Thoracic aorta (tissue), 2 donors: Measurements from ENCODE around the gene APOL1. TPM values are rescaled to one million over a fixed set of nuclear protein-coding genes. Genes with fewer than 3 reads are reported as not detected.
"Not testable (repeated sequence)": the region's sequence is repeated elsewhere in the genome, so short reads cannot be mapped to it uniquely, and the experiment has no call there.

Experiments used
- ATAC-seq: fragments of 150-250 bp; one replicate; pipeline ENCODE4 v1.8.0; 2017; ENCODE audit warnings: low read depth; ENCODE audit not compliant: insufficient number of reproducible peaks, low FRiP score
- DNase-seq: peaks from one replicate; pipeline ENCODE4 v3.0.0-alpha.2; 2020; ENCODE audit warnings: low spot score
- H3K27ac ChIP-seq, 2 donors: fragments of 200-600 bp; sonication (generic); 1 replicate in 1 of 2; 2 replicates in 1 of 2; pipeline ENCODE4 v1.5.1; 2016; ENCODE audit warnings: mild to moderate bottlenecking in 2 of 2, moderate library complexity in 2 of 2
- H3K27me3 ChIP-seq: fragments of 200-600 bp; sonication (generic); replicated peaks from 2 replicates; pipeline ENCODE4 v1.6.0; 2016; ENCODE audit warnings: mild to moderate bottlenecking; ENCODE audit not compliant: insufficient read depth
- H3K36me3 ChIP-seq: fragments of 200-600 bp; sonication (generic); one replicate; pipeline ENCODE4 v1.5.1; 2016
- H3K4me1 ChIP-seq, 2 donors: fragments of 200-600 bp; sonication (generic); 1 replicate in 1 of 2; 2 replicates in 1 of 2; pipeline versions ENCODE4 v1.5.1 to v1.6.0; 2016; ENCODE audit warnings: low read depth in 2 of 2, mild to moderate bottlenecking in 1 of 2; ENCODE audit not compliant: control insufficient read depth in 1 of 2
- H3K4me3 ChIP-seq: fragments of 200-600 bp; sonication (generic); 2 replicates; pipeline ENCODE4 v1.5.1; 2016; ENCODE audit warnings: mild to moderate bottlenecking
- H3K9me3 ChIP-seq: fragments of 200-600 bp; sonication (generic); 2 replicates; pipeline ENCODE4 v1.5.1; 2016
- total RNA-seq, 2 donors: library from RNA; depleted of rRNA; stranded (reverse); fragments of >200 nt; gene quantifications; one replicate each; pipeline versions ENCODE4 v1.1.0 to v1.2.3, GENCODE V29; 2016
- TF ChIP-seq, protein P1 (sequence below): fragments of 200-600 bp; sonication (generic); IDR thresholded peaks from one replicate; pipeline ENCODE4 v1.5.1; 2019; ENCODE audit warnings: antibody characterized with exemption

The APOL1 gene
- total RNA-seq, 2 donors from 2014 or later: 40.1 to 47.3 TPM

DNA sequence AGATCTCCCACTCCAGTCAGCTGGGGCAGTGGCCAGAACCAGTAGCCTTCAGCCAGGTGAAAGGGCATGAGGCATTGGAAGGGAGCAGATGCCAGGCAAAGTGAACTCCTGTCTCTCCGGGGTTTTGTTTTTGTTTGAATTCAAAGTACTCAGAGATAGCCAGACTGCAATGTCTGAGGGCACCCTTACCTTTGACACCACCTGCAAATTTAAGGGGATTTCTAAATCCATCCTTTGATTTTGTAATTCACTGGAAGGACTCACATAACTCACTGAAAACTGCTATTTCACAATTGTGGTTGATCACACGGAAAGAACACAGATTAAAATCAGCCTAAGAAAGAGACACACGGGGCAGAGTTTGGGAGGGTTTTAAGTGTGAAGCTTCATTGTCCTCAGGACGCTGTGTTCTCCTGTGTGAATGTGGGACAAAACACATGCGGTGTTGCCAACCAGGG is 10.3 kb downstream of the APOL1 start:
- not testable (repeated sequence) for H3K4me3 ChIP-seq, H3K9me3 ChIP-seq, H3K27me3 ChIP-seq, DNase-seq, H3K36me3 ChIP-seq, ATAC-seq, H3K27ac ChIP-seq, H3K4me1 ChIP-seq

DNA sequence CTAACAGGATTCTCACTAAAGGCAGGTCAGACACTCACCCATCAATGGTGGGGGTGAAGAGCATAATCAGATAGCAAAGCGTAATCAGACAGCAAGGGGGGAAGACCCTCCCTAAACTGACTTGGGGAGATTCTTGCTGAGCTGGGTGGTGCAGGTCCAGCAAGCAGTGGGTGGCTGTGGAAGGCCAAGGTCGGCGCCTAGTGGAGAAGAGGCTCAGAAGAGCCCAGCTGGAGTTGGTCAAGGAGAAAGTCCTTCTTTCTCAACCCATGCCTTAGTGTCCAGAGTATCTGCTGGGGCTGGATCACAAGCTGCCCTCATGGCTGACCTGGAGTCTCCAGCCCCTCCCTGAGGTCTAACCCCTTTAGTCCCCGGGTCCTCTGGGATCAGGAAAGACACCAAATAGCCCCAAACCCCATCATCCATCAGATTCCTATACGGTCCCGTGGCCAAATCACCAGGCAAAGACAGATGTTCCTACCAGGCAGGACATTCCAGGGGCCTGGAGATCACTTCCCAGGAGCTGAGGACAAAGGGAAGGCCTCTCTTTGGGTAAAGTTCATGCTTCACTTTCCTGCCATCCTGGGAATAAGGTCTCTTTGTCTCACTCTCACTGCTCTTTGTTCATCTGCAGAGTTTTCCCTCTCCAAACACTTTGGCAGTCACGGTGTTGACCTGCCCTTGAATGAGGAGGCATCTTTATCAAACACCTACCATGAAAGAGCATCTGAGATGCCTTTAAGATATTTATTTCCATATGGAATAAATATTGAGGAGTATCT is 11.1 kb downstream of the APOL1 start:
- not testable (repeated sequence) for H3K4me1 ChIP-seq, H3K4me3 ChIP-seq, ATAC-seq, H3K9me3 ChIP-seq, DNase-seq, H3K27me3 ChIP-seq, H3K27ac ChIP-seq, H3K36me3 ChIP-seq

DNA sequence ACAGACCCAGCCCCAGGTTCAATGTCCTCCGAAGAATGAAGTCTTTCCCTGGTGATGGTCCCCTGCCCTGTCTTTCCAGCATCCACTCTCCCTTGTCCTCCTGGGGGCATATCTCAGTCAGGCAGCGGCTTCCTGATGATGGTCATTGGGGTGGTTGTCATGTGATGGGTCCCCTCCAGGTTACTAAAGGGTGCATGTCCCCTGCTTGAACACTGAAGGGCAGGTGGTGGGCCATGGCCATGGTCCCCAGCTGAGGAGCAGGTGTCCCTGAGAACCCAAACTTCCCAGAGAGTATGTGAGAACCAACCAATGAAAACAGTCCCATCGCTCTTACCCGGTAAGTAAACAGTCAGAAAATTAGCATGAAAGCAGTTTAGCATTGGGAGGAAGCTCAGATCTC is 14.1 kb downstream of the APOL1 start:
- Histone ChIP-seq H3K27me3 (no peaks in the 10 kb centered on the region), H3K27ac (no peak overlapping the region), H3K36me3 (peaks cover 9% of the 10 kb centered on the region), H3K4me3 (no peak overlapping the region), H3K9me3 (no peaks in the 10 kb centered on the region), H3K4me1 (no peaks in the 10 kb centered on the region)
- DNase-seq (no peak), ATAC-seq (no peak)
- TF ChIP-seq, protein P1, sequence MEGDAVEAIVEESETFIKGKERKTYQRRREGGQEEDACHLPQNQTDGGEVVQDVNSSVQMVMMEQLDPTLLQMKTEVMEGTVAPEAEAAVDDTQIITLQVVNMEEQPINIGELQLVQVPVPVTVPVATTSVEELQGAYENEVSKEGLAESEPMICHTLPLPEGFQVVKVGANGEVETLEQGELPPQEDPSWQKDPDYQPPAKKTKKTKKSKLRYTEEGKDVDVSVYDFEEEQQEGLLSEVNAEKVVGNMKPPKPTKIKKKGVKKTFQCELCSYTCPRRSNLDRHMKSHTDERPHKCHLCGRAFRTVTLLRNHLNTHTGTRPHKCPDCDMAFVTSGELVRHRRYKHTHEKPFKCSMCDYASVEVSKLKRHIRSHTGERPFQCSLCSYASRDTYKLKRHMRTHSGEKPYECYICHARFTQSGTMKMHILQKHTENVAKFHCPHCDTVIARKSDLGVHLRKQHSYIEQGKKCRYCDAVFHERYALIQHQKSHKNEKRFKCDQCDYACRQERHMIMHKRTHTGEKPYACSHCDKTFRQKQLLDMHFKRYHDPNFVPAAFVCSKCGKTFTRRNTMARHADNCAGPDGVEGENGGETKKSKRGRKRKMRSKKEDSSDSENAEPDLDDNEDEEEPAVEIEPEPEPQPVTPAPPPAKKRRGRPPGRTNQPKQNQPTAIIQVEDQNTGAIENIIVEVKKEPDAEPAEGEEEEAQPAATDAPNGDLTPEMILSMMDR: no peak

DNA sequence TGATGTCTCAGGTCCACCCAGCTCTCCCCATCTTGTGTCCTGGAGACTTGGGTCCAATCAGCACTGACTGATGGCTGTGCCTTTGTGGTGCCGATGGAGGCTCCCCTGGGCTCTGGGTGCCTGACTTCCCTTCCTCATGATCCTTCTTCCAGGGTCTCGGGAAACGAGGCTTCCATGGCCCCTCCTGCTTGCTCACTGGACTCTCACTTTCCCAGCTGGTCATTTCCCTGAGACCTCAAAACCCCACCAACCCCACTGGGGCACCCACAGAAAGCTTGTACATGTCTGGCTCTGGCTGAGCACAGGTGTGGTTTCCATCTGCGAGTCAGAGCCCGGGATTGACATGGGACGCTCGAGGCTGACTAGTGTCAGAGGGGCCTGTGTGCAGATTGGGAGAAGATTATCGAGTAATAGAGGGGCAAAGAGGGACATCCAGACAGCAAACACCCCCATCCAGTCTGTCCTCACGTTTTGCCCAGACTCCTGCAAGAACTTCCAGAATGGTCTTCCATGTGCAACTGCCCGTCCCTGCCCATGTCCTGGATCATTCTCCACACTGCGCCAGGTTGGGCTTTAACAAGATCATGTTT is 15.1 kb downstream of the APOL1 start:
- Histone ChIP-seq H3K27me3 (no peaks in the 10 kb centered on the region), H3K4me3 (no peak overlapping the region), H3K27ac (no peak overlapping the region), H3K9me3 (no peaks in the 10 kb centered on the region), H3K36me3 (peaks cover 9% of the 10 kb centered on the region), H3K4me1 (no peaks in the 10 kb centered on the region)
- TF ChIP-seq, protein P1: no peak
- ATAC-seq (no peak), DNase-seq (no peak)

DNA sequence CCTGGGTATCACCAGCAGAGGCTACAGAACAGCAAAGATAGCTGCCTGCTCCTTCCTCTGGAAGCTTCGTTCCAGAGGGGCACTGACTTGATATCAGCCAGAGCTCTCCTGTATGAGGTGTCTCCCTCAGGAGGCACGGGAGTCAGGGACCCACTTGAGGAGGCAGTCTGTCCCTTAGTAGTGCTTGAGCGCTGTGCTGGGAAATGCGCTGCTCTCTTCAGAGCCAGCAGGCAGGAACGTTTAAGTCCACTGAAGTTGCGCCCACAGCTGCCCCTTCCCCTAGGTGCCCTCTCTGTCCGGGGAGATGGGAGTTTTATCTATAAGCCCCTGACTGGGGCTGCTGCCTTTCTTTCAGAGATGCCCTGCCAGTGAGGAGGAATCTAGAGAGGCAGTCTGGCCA is 18.3 kb downstream of the APOL1 start:
- not testable (repeated sequence) for H3K36me3 ChIP-seq, H3K4me3 ChIP-seq, H3K4me1 ChIP-seq, ATAC-seq, H3K9me3 ChIP-seq, H3K27ac ChIP-seq, DNase-seq, H3K27me3 ChIP-seq

DNA sequence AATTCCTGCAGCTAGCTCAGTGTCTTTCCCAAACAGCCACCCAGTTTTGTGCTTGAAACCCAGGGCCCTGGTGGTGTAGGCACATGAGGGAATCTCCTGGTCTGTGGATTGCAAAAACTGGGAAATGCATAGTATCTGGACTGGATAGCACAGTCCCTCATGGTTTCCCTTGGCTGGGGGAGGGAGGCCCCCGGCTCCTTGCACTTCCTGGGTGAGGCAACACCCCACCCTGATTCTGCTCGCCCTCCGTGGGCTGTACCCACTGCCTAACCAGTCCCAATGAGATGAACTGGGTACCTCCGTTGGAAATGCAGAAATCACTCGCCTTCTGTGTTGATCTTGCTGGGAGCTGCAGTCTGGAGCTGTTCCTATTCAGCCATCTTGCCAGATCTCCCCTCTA is 19.0 kb downstream of the APOL1 start:
- not testable (repeated sequence) for H3K36me3 ChIP-seq, H3K4me3 ChIP-seq, H3K4me1 ChIP-seq, DNase-seq, H3K27ac ChIP-seq, H3K9me3 ChIP-seq, H3K27me3 ChIP-seq, ATAC-seq

DNA sequence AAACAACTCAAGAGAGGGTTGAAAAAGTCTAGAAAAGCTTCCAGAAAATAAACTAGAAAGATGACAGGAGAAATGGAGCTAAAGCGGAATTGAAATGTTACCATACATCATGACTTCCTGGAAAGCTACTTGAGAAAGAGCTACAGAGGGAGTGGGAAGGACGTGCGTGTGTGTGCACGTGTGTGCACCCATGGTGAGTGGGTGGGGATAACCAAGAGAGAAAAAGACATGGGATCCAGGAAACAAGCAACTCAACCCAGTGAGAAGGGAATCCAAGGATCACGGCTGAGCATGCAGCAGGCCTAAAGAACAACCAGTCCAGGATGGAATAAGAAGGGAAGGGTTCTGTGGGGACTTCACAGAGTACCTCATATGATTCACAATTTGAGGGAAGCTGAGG is 21.6 kb downstream of the APOL1 start:
- Histone ChIP-seq H3K4me1 (peaks cover 0 to 8% of the 10 kb centered on the region in 2 donors), H3K4me3 (no peak overlapping the region), H3K36me3 (no peaks in the 10 kb centered on the region), H3K27ac (no peak overlapping the region), H3K27me3 (no peaks in the 10 kb centered on the region), H3K9me3 (no peaks in the 10 kb centered on the region)
- DNase-seq: no peak
- no peak for ATAC-seq
- TF ChIP-seq, protein P1: no peak
